GM18951 (cell line): ENCODE results near the gene PKD1L1.

ENCODE experiments used
- POLR2A ChIP-seq: IDR thresholded peaks from 4 replicates; pipeline ENCODE4 v1.6.1; 2011; ENCODE audit warnings: mild to moderate bottlenecking; ENCODE audit not compliant: insufficient read length, insufficient read depth; ENCODE audit errors: extremely low read depth
- in situ Hi-C: fragments of 300-500 bp; cut with MboI; formaldehyde crosslinking; loops from one replicate; pipeline ENCODE4 v1.12.0; 2022; ENCODE audit warnings: low sequenced_read_pairs, mixed read lengths, inconsistent platforms; ENCODE audit not compliant: unreplicated experiment

Gene PKD1L1

DNA sequence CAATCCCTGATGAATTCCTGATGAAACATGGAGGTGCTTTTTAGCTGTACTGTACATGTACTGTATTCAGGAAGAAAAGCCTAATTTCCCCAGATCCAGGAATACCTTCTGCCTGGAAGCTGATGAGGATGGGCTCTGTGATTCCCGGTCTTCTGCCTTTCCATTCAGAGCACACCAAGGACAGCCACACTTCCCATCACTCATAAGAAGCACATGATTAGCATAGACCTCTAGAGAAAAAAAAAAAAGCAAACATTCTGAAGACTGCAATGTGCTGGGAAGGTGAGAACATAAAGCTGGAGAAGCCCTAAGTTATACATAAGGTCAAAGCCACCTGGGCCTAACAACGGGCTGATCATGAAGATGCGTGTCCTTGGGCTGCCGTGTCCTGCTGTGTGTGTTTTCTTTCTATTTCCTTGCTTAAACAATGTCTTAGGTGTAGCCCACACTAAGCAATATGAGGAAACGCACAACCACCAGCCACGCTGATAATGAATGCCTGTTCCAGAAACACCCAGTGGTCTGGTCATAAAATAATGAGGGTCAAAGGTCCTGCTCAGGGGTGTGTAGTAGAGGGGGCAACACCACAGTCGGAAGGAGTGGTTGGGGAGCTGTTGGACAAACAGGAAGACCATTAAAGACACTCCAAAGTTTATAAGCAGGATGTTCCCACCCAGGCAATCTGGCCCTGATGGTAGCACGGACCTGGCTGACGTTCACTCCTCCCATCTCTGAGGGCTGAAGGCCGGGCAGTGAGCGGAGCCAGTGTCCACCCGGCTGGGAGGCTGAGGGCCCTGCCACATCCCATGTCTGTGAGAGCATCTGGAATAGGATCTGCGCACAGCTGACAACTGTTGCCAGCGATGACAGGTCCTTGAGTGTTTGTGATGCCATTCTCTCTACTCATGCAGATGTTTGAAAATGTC, 7.9 kb downstream of the PKD1L1 start:
- TF ChIP-seq POLR2A, result no peak
- in situ Hi-C loops, result no loop called here

- no peak for TF ChIP-seq POLR2A
- in situ Hi-C loops, result no loop called here
Observed at GRCh38 chr7:47939425-47940036, 8.7 kb downstream of the PKD1L1 start.

DNA sequence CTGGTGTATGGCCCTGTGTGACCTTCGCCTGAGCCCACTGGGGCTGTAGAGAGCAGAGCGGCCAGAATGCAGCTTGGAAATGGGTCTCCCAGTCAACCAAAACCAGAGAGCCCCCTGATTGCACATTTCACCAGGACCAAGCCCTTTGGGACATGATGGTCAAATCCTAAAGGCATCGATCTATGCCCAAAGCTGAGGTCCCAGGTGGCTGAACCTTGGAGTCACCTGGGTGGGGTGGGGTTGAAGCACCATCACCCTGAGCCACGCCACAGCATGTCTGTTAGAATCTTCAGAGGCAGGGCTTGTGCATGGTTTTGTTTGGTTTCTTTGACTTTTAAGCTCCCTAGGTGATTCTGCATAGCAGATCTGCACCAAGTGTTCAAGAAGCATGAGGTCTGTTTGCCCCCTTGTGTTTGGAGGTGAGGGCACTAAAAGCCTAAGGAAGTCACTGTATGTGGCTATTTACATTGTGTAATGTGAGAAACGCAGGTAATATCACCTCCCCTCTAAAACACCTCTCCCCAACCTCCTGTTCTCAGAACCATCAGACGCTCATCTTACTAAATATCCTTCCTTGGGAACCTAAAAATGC, 9.6 kb downstream of the PKD1L1 start:
- in situ Hi-C loops, result no loop called here
- TF ChIP-seq POLR2A, result no peak

DNA sequence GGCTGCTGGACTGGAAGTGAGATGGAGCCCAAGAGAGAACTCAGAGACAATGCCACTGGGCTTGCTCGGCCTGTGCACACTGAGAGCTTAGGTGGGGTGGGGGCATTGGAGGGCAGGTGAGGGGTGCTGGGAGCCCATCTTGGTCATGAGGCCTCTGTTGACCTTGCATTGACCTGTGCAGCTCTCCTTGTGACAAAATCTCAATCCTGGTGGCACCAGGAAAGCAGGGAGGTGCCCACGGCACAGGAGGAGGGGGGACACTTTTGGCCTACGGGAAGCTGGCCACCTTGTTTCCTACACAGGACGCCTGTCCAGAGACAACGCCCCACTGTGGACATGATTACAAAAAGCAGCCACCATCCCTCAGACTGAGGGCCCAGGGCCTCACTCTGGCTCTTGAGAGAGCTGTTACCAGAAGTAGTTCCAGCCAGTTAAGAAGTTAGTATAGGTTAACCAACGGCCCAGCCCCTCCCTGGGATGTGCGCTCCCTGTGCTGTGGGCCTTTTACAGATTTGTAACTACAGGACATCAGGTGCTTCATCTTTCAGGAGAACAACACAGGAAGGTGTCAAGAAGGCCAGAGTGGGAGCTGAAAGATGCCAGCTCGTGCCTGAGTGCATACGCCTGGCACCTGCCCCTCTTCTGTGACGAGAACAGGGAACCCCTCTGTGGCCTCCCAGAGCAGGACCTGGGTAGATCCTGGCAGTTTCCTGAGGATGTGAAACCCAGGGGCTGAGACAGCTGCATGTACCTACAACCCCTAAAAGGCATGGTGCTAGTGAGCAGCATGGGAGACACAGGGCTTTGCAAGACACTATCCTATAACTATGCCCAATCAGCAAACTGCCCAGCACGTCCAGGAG, 10.3 kb downstream of the PKD1L1 start:
- in situ Hi-C loops, result no loop called here
- TF ChIP-seq POLR2A, result no peak

GRCh38 chr7:47937065-47937687, 11.1 kb downstream of the PKD1L1 start:
- in situ Hi-C loops, result no loop called here
- TF ChIP-seq POLR2A, result no peak

- no peak for TF ChIP-seq POLR2A
- in situ Hi-C loops, result no loop called here
Observed at GRCh38 chr7:47936323-47936722, 11.9 kb downstream of the PKD1L1 start.

DNA sequence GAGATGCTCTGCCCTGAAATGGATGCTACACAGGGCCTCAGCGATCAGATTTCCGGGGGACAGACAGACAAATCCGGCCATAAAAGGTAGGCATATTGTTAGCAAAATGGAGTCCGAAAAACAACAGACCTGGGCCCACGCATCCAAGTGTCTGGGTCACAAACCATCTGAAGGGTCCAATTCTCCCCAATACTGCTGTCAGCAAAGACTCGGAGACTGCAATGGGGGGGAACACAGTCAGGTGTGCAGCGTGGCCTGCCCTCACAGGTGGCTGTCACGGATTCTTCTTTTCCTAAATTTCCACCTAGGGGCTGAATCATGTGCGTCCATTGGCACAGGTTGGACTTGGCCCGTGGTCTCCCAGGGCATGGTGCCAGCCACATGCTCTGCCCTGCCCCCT, 12.9 kb downstream of the PKD1L1 start:
- in situ Hi-C loops, result no loop called here
- no peak for TF ChIP-seq POLR2A

- in situ Hi-C loops, result no loop called here
- TF ChIP-seq POLR2A, result no peak
Observed at GRCh38 chr7:47934831-47935230, 13.4 kb downstream of the PKD1L1 start.

GRCh38 chr7:47933215-47933614, 15.1 kb downstream of the PKD1L1 start:
- TF ChIP-seq POLR2A, result no peak
- in situ Hi-C loops, result no loop called here

DNA sequence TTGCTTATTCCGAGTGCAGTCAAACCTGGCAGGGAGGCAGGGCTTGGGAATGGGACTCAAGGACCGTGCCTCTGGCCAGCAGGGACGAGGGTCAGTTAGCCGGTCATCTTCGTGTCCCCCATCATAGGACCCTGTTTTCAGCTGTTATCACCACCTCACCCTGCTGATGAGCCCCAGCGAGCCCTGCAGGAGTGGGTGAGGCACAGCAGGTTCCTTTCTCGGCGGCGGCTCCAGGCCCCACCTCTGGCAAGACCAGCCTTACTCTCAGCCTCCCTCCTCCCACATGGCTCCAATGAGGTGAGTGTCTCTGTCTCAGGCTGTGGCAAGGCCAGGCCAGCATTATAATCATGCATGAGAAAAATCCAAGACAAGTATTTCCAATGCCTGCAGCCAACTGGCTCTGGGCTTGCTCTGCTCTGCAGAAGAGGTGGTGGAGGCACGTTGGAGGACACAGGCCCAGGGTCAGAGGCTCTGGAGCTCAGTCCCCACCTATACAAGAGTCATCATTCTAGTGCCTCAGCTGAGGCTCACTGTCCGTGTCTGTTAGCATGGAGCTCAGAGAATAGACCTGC, 15.7 kb downstream of the PKD1L1 start:
- no peak for TF ChIP-seq POLR2A
- in situ Hi-C loops, result no loop called here

DNA sequence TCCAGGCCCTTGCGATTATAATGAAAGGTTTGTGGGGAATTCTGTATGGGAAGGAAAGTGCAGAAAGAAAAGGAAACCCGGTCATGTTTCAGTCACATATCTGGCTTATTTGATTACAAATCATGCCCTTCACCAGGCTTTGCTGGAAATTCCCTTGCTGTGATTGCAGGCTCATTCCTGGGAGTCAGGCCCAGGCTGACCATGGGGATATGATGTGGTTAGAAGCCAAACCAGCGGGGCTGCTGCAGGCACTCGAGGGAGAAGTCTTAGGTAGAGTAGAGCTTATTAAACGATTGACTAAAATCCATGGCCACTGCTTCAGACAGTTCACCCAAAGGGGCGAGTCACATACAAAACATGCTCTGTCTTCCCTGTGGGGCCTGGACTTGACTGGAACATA, 16.2 kb downstream of the PKD1L1 start:
- in situ Hi-C loops, result no loop called here
- TF ChIP-seq POLR2A, result no peak
